Keratinocyte (primary cell): ENCODE data around the gene CDH7. TPM values are rescaled to one million over a fixed set of nuclear protein-coding genes. Genes with fewer than 3 reads are reported as not detected.

Experiments
- DNase-seq: peaks from one replicate; pipeline ENCODE4 v3.0.0-alpha.2; 2011; ENCODE audit warnings: low read depth, missing footprints, low spot score
- FAIRE-seq: peaks from 2 replicates; lab custom pipeline; 2011; peaks lifted over from hg19 to GRCh38; lab: Jason Lieb, UNC
- H2AFZ ChIP-seq: 2 replicates; pipeline ENCODE4 v1.6.0; 2012; ENCODE audit warnings: low read length, control low read depth, inconsistent platforms; ENCODE audit not compliant: control insufficient read depth
- H3K27ac ChIP-seq: 2 replicates; pipeline ENCODE4 v1.5.1; 2011; ENCODE audit warnings: low read length; ENCODE audit not compliant: control insufficient read depth, insufficient read depth
- H3K27me3 ChIP-seq: 3 replicates; pipeline ENCODE4 v1.6.0; 2011; ENCODE audit warnings: low read length; ENCODE audit not compliant: control insufficient read depth, insufficient read depth; ENCODE audit errors: extremely low read depth
- H3K36me3 ChIP-seq, 2 experiments: 2 replicates in 1 of 2; 3 replicates in 1 of 2; pipeline ENCODE4 v1.5.1; 2011; ENCODE audit warnings: low read length in 2 of 2, mild to moderate bottlenecking in 1 of 2; ENCODE audit not compliant: control insufficient read depth in 2 of 2, insufficient read depth in 2 of 2; ENCODE audit errors: extremely low read depth in 1 of 2
- H3K4me1 ChIP-seq: 3 replicates; pipeline ENCODE4 v1.5.1; 2011; ENCODE audit warnings: low read length; ENCODE audit not compliant: control insufficient read depth, insufficient read depth; ENCODE audit errors: extremely low read depth
- H3K4me2 ChIP-seq: 3 replicates; pipeline ENCODE4 v1.6.0; 2011; ENCODE audit warnings: low read depth, low read length; ENCODE audit not compliant: control insufficient read depth, insufficient read depth; ENCODE audit errors: extremely low read depth
- H3K4me3 ChIP-seq, 3 experiments: fragments of 200-600 bp in 1 of 3; sonication (generic) in 1 of 3; 2 replicates in 2 of 3; 3 replicates in 1 of 3; pipeline ENCODE4 v1.5.1; 2011 to 2016; ENCODE audit warnings: low read length in 3 of 3, mild to moderate bottlenecking in 3 of 3, control low read depth in 2 of 3, inconsistent platforms in 1 of 3, low read depth in 1 of 3, mixed read lengths in 1 of 3, mixed run types in 1 of 3, moderate library complexity in 1 of 3; ENCODE audit not compliant: control insufficient read depth in 2 of 3, insufficient read depth in 2 of 3; ENCODE audit errors: extremely low read depth in 1 of 3
- H3K79me2 ChIP-seq: 2 replicates; pipeline ENCODE4 v1.6.0; 2012; ENCODE audit warnings: low read length; ENCODE audit not compliant: control insufficient read depth, insufficient read depth
- H3K9ac ChIP-seq: 3 replicates; pipeline ENCODE4 v1.6.0; 2011; ENCODE audit warnings: low read length; ENCODE audit not compliant: control insufficient read depth, insufficient read depth; ENCODE audit errors: extremely low read depth
- H3K9me1 ChIP-seq: 3 replicates; pipeline ENCODE4 v1.6.0; 2011; ENCODE audit warnings: low read length; ENCODE audit not compliant: control insufficient read depth, insufficient read depth; ENCODE audit errors: extremely low read depth
- H3K9me3 ChIP-seq: 2 replicates; pipeline ENCODE4 v1.5.1; 2012; ENCODE audit warnings: low read depth, low read length; ENCODE audit not compliant: control insufficient read depth
- H4K20me1 ChIP-seq: 3 replicates; pipeline ENCODE4 v1.6.0; 2011; ENCODE audit warnings: low read length; ENCODE audit not compliant: control insufficient read depth, insufficient read depth; ENCODE audit errors: extremely low read depth
- CTCF ChIP-seq, 3 experiments: IDR thresholded peaks in 1 of 3; conservative IDR thresholded peaks in 1 of 3; optimal IDR thresholded peaks in 1 of 3; 2 replicates in 2 of 3; 3 replicates in 1 of 3; pipeline versions ENCODE3 to v1.5.1; 2011; ENCODE audit warnings: low read length in 3 of 3, mild to moderate bottlenecking in 3 of 3, moderate library complexity in 2 of 3, control low read depth in 1 of 3, inconsistent platforms in 1 of 3; ENCODE audit not compliant: insufficient read depth in 2 of 3; ENCODE audit errors: extremely low read depth in 1 of 3
- EZH2 ChIP-seq: IDR thresholded peaks from one replicate; pipeline ENCODE4 v1.6.1; 2012; ENCODE audit warnings: inconsistent platforms, mild to moderate bottlenecking, low read length, moderate library complexity
- dilution Hi-C: fragments of 300-500 bp; cut with MboI; formaldehyde crosslinking; loops from one replicate; pipeline ENCODE4 v1.7.0; 2020; ENCODE audit warnings: low sequenced_read_pairs; ENCODE audit not compliant: extremely low pct_ligation_motif_present
- polyA plus RNA-seq, 5 experiments: library from polyadenylated mRNA; depleted of rRNA in 3 of 5; stranded (reverse) in 3 of 5; stranded (forward) in 1 of 5; unstranded in 1 of 5; fragments of >200 nt; gene quantifications; 1 replicate in 1 of 5; 2 replicates in 3 of 5; 3 replicates in 1 of 5; pipeline versions ENCODE4 v1.2.1 to v1.2.3, GENCODE V29; 2011 to 2012; ENCODE audit warnings: missing spikeins in 2 of 5, low read depth in 1 of 5, low replicate concordance in 1 of 5

CDH7 gene
- polyA plus RNA-seq, 1 donor (not counting 4 experiments of a cell fraction or from before 2014, with no cell fraction given) = not detected

GRCh38 chr18:65767406-65767805 is 16.6 kb downstream of the CDH7 start:
- Histone ChIP-seq H3K27me3 (no peaks in the 10 kb centered on the region), H3K9me3 (no peaks in the 10 kb centered on the region), H3K79me2 (no peaks in the 10 kb centered on the region), H4K20me1 (no peaks in the 10 kb centered on the region), H3K9me1 (no peaks in the 10 kb centered on the region), H3K27ac (no peak overlapping the region), H2AFZ (no peak overlapping the region), H3K4me2 (no peak overlapping the region), H3K4me1 (no peaks in the 10 kb centered on the region), H3K4me3 (no peak overlapping the region), H3K36me3 (no peaks in the 10 kb centered on the region), H3K9ac (no peak overlapping the region)
- dilution Hi-C loops = no loop called here
- DNase-seq (no peak), FAIRE-seq (no peak)
- TF ChIP-seq EZH2 (no peak), CTCF (optimal IDR thresholded peaks at IDR 0.05 in 1 of 3, IDR thresholded peaks at IDR 0.05 in 1 of 3, conservative IDR thresholded peaks at IDR 0.05 in 1 of 3; ENCODE audit: extremely low read depth in 1 of 3, insufficient read depth in 2 of 3, low read length in 3 of 3) (no peak)

DNA sequence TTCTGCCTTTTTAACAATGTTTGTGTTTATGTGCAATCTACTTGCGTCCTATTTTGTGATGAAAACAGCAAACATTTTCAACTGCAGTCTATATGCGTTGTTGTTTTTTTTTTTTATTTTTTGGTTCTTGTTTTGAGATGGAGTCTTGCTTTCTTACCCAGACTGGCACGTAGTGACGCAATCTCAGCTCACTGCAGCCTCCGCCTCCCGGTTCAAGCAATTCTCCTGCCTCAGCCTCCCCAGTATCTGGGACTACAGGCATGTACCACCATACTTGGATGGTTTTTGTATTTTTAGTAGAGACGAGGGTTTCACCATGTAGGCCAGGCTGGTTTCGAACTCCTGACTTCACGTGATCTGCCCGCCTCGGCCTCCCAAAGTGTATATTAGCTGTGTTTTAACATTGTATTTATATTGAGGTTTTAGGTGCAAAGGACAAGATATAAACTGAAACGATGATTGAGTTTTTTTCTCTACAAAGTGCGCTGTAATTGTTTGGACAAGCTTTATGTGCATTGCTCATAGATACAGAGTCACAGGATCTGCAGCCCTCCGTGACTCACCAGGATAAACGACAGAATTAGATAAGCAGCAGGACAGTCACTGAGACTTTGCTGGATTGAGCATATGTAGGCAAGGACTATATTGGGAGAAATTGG is 17.4 kb downstream of the CDH7 start:
- DNase-seq (no peak), FAIRE-seq (no peak)
- H3K9me1 ChIP-seq = no peaks in the 10 kb centered on the region
- H3K9me3 ChIP-seq = no peaks in the 10 kb centered on the region
- TF ChIP-seq CTCF (optimal IDR thresholded peaks at IDR 0.05 in 1 of 3, IDR thresholded peaks at IDR 0.05 in 1 of 3, conservative IDR thresholded peaks at IDR 0.05 in 1 of 3; ENCODE audit: extremely low read depth in 1 of 3, insufficient read depth in 2 of 3, low read length in 3 of 3) = no peak
- no peak for TF ChIP-seq EZH2
- H3K36me3 ChIP-seq = no peaks in the 10 kb centered on the region
- H3K79me2 ChIP-seq = no peaks in the 10 kb centered on the region
- dilution Hi-C loops = no loop called here
- no peaks in the 10 kb centered on the region for H4K20me1 ChIP-seq
- no peak overlapping the region for H3K9ac ChIP-seq
- H3K4me1 ChIP-seq = no peaks in the 10 kb centered on the region
- no peak overlapping the region for H3K4me2 ChIP-seq
- H3K4me3 ChIP-seq = no peak overlapping the region
- H3K27me3 ChIP-seq = no peaks in the 10 kb centered on the region
- H2AFZ ChIP-seq = no peak overlapping the region
- H3K27ac ChIP-seq = no peak overlapping the region
